ENCODE results near the gene ESR2. TPM values are rescaled to one million over a fixed set of nuclear protein-coding genes. Genes with fewer than 3 reads are reported as not detected.
"Not testable (repeated sequence)": the region's sequence is repeated elsewhere in the genome, so short reads cannot be mapped to it uniquely, and the experiment has no call there.

Gene ESR2
- total and polyA plus RNA-seq, 2 experiments from 2014 or later = 0.50 to 0.86 TPM

- Histone ChIP-seq H3K9me3 (ENCODE audit: low read depth) (no peaks in the 10 kb centered on the region), H3K4me1 (ENCODE audit: low read depth) (no peaks in the 10 kb centered on the region), H3K4me3 (no peak overlapping the region), H3K27me3 (no peaks in the 10 kb centered on the region), H3K36me3 (peaks cover 5% of the 10 kb centered on the region), H3K27ac (no peak overlapping the region)
- no peak for DNase-seq (ENCODE audit: low read depth in 1 of 2, low spot score in 1 of 2)
- no peak for TF ChIP-seq CTCF (IDR thresholded peaks at IDR 0.05; ENCODE audit: low read depth, low read length)
Observed at GRCh38 chr14:64119500-64119899, 174.7 kb downstream of the ESR2 start.

GRCh38 chr14:64118892-64119291 lies 175.3 kb downstream of the ESR2 start:
- no peaks in the 10 kb centered on the region for H3K27me3 ChIP-seq
- H3K4me1 ChIP-seq (ENCODE audit: low read depth) = peaks cover 2% of the 10 kb centered on the region
- TF ChIP-seq CTCF (IDR thresholded peaks at IDR 0.05; ENCODE audit: low read depth, low read length) = no peak
- H3K36me3 ChIP-seq = peaks cover 5% of the 10 kb centered on the region
- no peak overlapping the region for H3K27ac ChIP-seq
- no peak for DNase-seq (ENCODE audit: low read depth in 1 of 2, low spot score in 1 of 2)
- no peaks in the 10 kb centered on the region for H3K9me3 ChIP-seq (ENCODE audit: low read depth)
- no peak overlapping the region for H3K4me3 ChIP-seq

GRCh38 chr14:64118403-64118742 lies 175.8 kb downstream of the ESR2 start:
- not testable (repeated sequence) for H3K36me3 ChIP-seq; H3K27ac ChIP-seq; H3K27me3 ChIP-seq; H3K4me1 ChIP-seq (ENCODE audit: low read depth); H3K9me3 ChIP-seq (ENCODE audit: low read depth); DNase-seq (ENCODE audit: low read depth in 1 of 2, low spot score in 1 of 2); H3K4me3 ChIP-seq

GRCh38 chr14:64117671-64118402 lies 176.3 kb downstream of the ESR2 start:
- H3K4me3 ChIP-seq = no peak overlapping the region
- no peak for TF ChIP-seq CTCF (IDR thresholded peaks at IDR 0.05; ENCODE audit: low read depth, low read length)
- no peaks in the 10 kb centered on the region for H3K9me3 ChIP-seq (ENCODE audit: low read depth)
- H3K27ac ChIP-seq = no peak overlapping the region
- H3K27me3 ChIP-seq = no peaks in the 10 kb centered on the region
- peak in 1 of 2 donors; percentile 29 for DNase-seq (ENCODE audit: low read depth in 1 of 2, low spot score in 1 of 2)
- peaks cover 5% of the 10 kb centered on the region for H3K36me3 ChIP-seq
- H3K4me1 ChIP-seq (ENCODE audit: low read depth) = peaks cover 3% of the 10 kb centered on the region

GRCh38 chr14:64115401-64115800 lies 178.8 kb downstream of the ESR2 start:
- no peaks in the 10 kb centered on the region for H3K27me3 ChIP-seq
- TF ChIP-seq CTCF (IDR thresholded peaks at IDR 0.05; ENCODE audit: low read depth, low read length) = no peak
- H3K36me3 ChIP-seq = peaks cover 5% of the 10 kb centered on the region
- H3K4me3 ChIP-seq = no peak overlapping the region
- H3K4me1 ChIP-seq (ENCODE audit: low read depth) = peaks cover 3% of the 10 kb centered on the region
- no peak for DNase-seq (ENCODE audit: low read depth in 1 of 2, low spot score in 1 of 2)
- H3K9me3 ChIP-seq (ENCODE audit: low read depth) = no peaks in the 10 kb centered on the region
- H3K27ac ChIP-seq = no peak overlapping the region

GRCh38 chr14:64114796-64115195 lies 179.4 kb downstream of the ESR2 start:
- no peak for DNase-seq (ENCODE audit: low read depth in 1 of 2, low spot score in 1 of 2)
- H3K4me3 ChIP-seq = no peak overlapping the region
- H3K9me3 ChIP-seq (ENCODE audit: low read depth) = no peaks in the 10 kb centered on the region
- H3K27ac ChIP-seq = no peak overlapping the region
- H3K27me3 ChIP-seq = no peaks in the 10 kb centered on the region
- peaks cover 3% of the 10 kb centered on the region for H3K4me1 ChIP-seq (ENCODE audit: low read depth)
- H3K36me3 ChIP-seq = peaks cover 3% of the 10 kb centered on the region
- TF ChIP-seq CTCF (IDR thresholded peaks at IDR 0.05; ENCODE audit: low read depth, low read length) = no peak

All from cardiac muscle cell (in vitro differentiated cells and primary cell).